Muscle layer of colon (tissue), 2 donors: ENCODE results near the gene AKR1B1.

Experiments used
- H3K27ac ChIP-seq: one replicate; pipeline ENCODE4 v1.7.0; 2013; ENCODE audit warnings: low read depth, mild to moderate bottlenecking, low read length, moderate library complexity
- H3K27me3 ChIP-seq, 2 donors: one replicate each; pipeline ENCODE4 v1.7.0; 2013; ENCODE audit warnings: low read length in 2 of 2, mild to moderate bottlenecking in 2 of 2; ENCODE audit not compliant: insufficient read depth in 2 of 2, control insufficient read depth in 1 of 2
- H3K36me3 ChIP-seq: one replicate; pipeline ENCODE4 v1.7.0; 2013; ENCODE audit warnings: mild to moderate bottlenecking, low read length; ENCODE audit not compliant: insufficient read depth
- H3K4me1 ChIP-seq: one replicate; pipeline ENCODE4 v1.7.0; 2013; ENCODE audit warnings: mild to moderate bottlenecking, low read length; ENCODE audit not compliant: insufficient read depth
- H3K4me3 ChIP-seq, 2 donors: one replicate each; pipeline ENCODE4 v1.7.0; 2013; ENCODE audit warnings: low read length in 2 of 2, low read depth in 1 of 2, mild to moderate bottlenecking in 1 of 2, moderate library complexity in 1 of 2
- H3K9ac ChIP-seq: one replicate; pipeline ENCODE4 v1.7.0; 2013; ENCODE audit warnings: low read length
- H3K9me3 ChIP-seq: one replicate; pipeline ENCODE4 v1.7.0; 2013; ENCODE audit warnings: mild to moderate bottlenecking, low read length
- donor health status: abdominal sarcoma.
- donor health status: Adenocarcinoma of cecum.

Gene AKR1B1

GRCh38 chr7:134443396-134444070 is 15.4 kb downstream of the AKR1B1 start:
- no peaks in the 10 kb centered on the region for H3K27me3 ChIP-seq
- H3K36me3 ChIP-seq: peaks cover 60% of the 10 kb centered on the region
- H3K27ac ChIP-seq: no peak overlapping the region
- no peaks in the 10 kb centered on the region for H3K9me3 ChIP-seq
- no peak overlapping the region for H3K4me3 ChIP-seq
- H3K4me1 ChIP-seq: no peaks in the 10 kb centered on the region
- no peak overlapping the region for H3K9ac ChIP-seq

DNA sequence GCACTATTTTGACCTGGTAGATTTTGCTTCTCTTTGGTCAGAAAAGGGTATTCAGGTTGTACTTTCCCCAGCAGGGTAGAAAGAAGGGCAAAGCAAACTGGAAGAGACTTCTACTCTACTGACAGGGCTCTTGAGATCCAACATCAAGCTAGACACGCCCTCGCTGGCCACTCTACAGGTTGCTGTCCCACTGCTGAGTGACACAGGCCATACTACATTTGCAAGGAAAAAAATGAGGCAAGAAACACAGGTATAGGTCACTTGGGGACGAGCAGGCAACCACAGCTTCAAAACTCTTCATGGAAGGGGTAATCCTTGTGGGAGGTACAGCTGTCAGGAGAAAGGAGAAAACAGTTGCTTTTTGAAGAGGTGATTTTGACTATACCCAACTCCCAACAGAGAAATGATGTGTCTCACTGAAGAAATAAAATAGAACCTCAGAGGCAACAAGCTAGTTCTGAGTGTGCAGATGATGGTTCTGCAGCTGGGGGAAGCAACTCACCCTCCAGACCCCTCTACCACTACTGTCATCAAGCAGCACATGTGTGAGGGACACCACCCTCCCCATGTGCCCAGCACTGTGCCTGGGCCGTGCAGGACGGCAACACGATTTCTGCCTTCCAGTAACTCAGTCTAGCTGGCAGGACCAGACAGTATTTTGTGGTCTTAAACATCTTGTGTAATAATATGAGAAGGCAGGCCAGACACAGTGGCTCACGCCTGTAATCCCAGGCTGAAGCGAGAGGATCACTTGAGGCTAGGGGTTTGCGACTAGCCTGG is 16.3 kb downstream of the AKR1B1 start:
- Histone ChIP-seq H3K27ac (no peak overlapping the region), H3K36me3 (peaks cover 51% of the 10 kb centered on the region), H3K9me3 (no peaks in the 10 kb centered on the region), H3K9ac (no peak overlapping the region), H3K27me3 (no peaks in the 10 kb centered on the region), H3K4me3 (no peak overlapping the region), H3K4me1 (no peaks in the 10 kb centered on the region)

- H3K9me3 ChIP-seq: no peaks in the 10 kb centered on the region
- no peak overlapping the region for H3K27ac ChIP-seq
- no peak overlapping the region for H3K9ac ChIP-seq
- no peaks in the 10 kb centered on the region for H3K4me1 ChIP-seq
- no peaks in the 10 kb centered on the region for H3K27me3 ChIP-seq
- no peak overlapping the region for H3K4me3 ChIP-seq
- H3K36me3 ChIP-seq: peaks cover 39% of the 10 kb centered on the region
These were observed 17.6 kb downstream of the AKR1B1 start for GRCh38 chr7:134441264-134441663.

DNA sequence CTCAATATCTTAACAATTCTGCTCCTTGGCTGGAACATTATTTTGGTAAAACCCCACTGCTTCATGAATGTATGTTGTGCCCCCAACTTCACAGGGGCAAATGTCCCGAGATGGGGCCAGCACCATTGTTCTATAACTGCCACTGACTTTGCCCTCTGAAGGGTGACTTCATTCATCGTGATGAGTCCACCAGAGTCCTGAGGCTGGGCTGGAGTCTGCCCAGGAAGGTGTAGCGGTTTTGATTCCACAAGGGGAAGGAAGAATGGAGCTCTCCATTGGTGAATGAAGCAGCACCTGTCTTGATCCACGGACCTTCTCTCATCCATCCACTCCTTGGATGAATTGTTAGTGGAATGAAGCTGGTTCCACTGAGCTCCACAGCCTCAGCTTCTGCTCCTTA is 18.4 kb downstream of the AKR1B1 start:
- Histone ChIP-seq H3K4me1 (no peaks in the 10 kb centered on the region), H3K9me3 (no peaks in the 10 kb centered on the region), H3K9ac (no peak overlapping the region), H3K4me3 (no peak overlapping the region), H3K27me3 (no peaks in the 10 kb centered on the region), H3K36me3 (peaks cover 31% of the 10 kb centered on the region), H3K27ac (no peak overlapping the region)

GRCh38 chr7:134440067-134440466 is 18.8 kb downstream of the AKR1B1 start:
- Histone ChIP-seq H3K36me3 (peaks cover 27% of the 10 kb centered on the region), H3K9me3 (no peaks in the 10 kb centered on the region), H3K27me3 (no peaks in the 10 kb centered on the region), H3K27ac (no peak overlapping the region), H3K9ac (no peak overlapping the region), H3K4me1 (no peaks in the 10 kb centered on the region), H3K4me3 (no peak overlapping the region)

DNA sequence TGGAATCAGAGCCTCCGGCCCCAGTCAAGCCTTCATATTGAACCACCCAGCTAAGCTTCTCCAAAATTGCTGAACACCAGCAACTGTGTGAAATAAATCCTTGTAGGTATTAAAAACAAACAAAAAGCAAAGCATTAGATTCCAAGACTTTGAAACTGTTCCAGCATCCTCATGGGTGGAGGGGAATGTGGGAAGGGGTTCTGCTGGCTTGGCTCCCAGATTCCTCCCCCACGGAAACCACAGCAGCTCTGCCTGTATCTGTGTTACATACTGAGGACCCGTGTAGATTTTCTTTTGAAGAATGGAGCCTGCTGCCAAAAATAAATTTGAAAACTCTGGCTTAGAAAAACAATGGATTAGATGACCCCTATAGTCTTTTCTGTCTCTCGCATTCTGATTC is 20.0 kb downstream of the AKR1B1 start:
- peaks cover 16% of the 10 kb centered on the region for H3K36me3 ChIP-seq
- H3K4me1 ChIP-seq: no peaks in the 10 kb centered on the region
- H3K9ac ChIP-seq: no peak overlapping the region
- H3K27ac ChIP-seq: no peak overlapping the region
- H3K27me3 ChIP-seq: no peaks in the 10 kb centered on the region
- H3K4me3 ChIP-seq: no peak overlapping the region
- no peaks in the 10 kb centered on the region for H3K9me3 ChIP-seq

GRCh38 chr7:134435161-134435920 is 23.6 kb downstream of the AKR1B1 start:
- Histone ChIP-seq H3K27me3 (no peaks in the 10 kb centered on the region), H3K4me3 (no peak overlapping the region), H3K4me1 (peaks cover 5% of the 10 kb centered on the region), H3K9me3 (no peaks in the 10 kb centered on the region), H3K27ac (no peak overlapping the region), H3K36me3 (no peaks in the 10 kb centered on the region), H3K9ac (no peak overlapping the region)

DNA sequence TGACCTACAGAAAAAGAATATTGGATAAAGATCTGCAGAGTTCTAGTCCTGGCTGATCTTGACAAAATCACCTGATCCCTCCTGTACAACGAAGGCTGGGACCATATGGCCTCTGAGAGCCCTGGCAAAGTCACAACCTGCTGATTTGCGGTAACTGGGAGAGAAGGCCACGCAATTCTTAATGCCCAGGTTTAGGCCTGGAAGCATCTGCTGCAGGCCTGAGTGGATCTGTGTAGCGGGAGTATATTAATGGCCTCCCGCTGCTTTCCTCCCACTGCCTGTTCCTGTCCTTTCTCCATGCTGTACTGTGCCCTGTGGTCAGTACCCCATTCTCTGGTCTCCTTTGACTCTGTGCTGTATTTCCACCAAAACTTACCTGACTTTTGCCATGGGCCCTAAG is 24.2 kb downstream of the AKR1B1 start:
- Histone ChIP-seq H3K36me3 (no peaks in the 10 kb centered on the region), H3K4me3 (no peak overlapping the region), H3K27me3 (no peaks in the 10 kb centered on the region), H3K27ac (no peak overlapping the region), H3K9ac (no peak overlapping the region), H3K9me3 (no peaks in the 10 kb centered on the region), H3K4me1 (peaks cover 5% of the 10 kb centered on the region)

GRCh38 chr7:134433430-134433829 is 25.5 kb downstream of the AKR1B1 start:
- Histone ChIP-seq H3K4me3 (no peak overlapping the region), H3K4me1 (peaks cover 5% of the 10 kb centered on the region), H3K27me3 (no peaks in the 10 kb centered on the region), H3K27ac (no peak overlapping the region), H3K9me3 (no peaks in the 10 kb centered on the region), H3K36me3 (no peaks in the 10 kb centered on the region), H3K9ac (no peak overlapping the region)

GRCh38 chr7:134432296-134433152 is 26.4 kb downstream of the AKR1B1 start:
- H3K27me3 ChIP-seq: no peaks in the 10 kb centered on the region
- peak overlapping the region; percentile 47 to 58 for H3K4me3 ChIP-seq
- peak overlapping the region; percentile 0 for H3K9ac ChIP-seq
- no peaks in the 10 kb centered on the region for H3K36me3 ChIP-seq
- peak overlapping the region; percentile 70 for H3K27ac ChIP-seq
- H3K9me3 ChIP-seq: no peaks in the 10 kb centered on the region
- peaks cover 5% of the 10 kb centered on the region for H3K4me1 ChIP-seq

DNA sequence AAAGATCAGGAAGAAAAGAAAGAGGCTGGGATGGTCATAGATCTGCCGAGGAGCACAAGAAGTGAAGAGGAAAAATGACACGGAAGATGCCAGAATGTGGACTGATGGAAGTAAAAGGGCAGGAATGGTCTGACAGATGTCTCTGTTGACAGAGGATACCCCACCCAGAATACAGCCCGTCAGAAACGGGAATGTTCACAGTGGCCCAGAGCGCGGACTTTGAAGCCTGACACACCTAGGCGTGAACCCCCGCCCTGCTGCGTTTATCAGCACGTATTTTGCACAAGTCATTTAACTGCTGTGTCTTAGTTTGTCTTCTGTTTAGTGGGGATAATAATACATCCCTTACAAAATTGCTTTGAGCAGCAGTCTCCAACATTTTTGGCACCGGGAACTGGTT is 27.1 kb downstream of the AKR1B1 start:
- Histone ChIP-seq H3K9ac (no peak overlapping the region), H3K27ac (peak overlapping the region; percentile 63)

More for the DNA sequence above, 27.1 kb downstream of the AKR1B1 start:
- H3K4me1 ChIP-seq: peaks cover 5% of the 10 kb centered on the region
- peak overlapping the region in 1 of 2 donors; percentile 58 for H3K4me3 ChIP-seq
- no peaks in the 10 kb centered on the region for H3K27me3 ChIP-seq
- no peaks in the 10 kb centered on the region for H3K9me3 ChIP-seq
- H3K36me3 ChIP-seq: no peaks in the 10 kb centered on the region
